ENCODE data around the gene C3.
A peak's percentile ranks its signal among the peaks of the same experiment; 100 is the strongest.

The C3 gene

DNA sequence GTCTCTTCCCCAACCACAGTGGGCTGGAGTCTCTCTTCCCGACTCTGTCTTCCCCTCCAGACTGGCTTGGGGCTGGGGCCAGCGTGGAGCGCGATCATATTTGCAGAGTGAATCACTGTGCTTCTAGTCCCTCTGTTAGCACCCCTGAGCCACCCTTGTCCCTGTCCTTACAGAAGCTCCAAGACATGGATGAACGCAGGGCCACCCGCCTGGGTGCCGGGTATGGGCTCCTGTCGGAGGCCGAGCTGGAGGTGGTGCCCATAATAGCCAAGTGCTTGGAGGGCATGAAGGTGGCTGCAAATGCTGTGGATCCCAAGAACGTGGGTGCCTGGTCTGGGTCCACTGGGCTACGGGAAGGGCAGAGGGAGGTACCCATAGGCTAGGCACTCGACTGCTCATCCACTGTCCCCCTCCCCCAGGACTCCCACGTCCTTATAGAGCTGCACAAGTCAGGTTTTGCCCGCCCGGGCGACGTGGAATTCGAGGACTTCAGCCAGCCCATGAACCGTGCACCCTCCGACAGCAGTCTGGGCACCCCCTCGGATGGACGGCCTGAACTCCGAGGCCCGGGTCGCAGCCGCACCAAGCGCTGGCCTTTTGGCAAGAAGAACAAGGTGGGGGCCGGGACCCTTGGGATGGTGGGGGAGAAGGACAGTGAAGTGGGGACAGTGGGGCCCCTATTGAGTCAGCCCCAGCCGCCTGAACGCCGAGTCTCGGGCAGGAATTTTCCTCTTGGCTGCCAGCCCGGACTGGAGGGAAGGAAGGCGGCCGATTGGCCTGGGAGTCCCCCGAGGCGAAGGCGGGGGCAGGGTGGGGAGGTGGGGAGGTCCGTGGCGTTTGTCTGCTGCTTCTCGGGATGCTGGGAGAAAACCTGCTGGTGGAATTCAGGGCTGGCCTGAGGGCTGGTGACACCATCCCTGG, 24.2 kb upstream of the C3 start:
- no peak for DNase-seq (ENCODE audit: low read depth)

DNA sequence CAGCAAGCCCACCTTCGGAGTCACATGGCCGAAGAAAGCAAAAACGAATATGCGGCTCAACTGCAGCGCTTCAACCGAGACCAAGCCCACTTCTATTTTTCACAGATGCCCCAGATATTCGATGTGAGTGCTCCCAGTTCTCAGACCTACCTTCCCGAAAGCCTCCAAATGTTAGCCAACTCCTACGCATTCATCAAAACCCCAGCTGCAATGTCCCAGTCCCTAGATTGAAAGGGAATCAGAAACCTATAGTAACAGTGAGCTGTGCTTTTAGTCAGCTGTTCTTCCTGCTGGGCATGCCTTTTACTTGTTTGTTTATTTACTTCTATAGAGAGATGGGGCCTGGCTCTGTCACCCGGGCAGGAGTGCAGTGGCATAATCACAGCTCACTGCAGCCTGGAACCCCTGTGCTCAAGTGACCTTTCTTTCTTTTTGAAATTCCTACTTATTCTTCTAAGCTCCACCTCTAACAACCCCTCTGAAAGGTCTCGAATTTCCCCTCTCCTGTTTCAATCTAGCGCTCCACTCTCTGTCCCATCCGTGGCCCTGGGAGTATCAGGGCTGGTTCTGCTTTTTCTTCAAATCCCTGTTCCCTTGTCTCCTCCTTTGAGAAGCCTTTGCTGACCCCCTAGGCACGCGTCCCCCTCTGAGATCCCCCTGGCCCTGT, 23.4 kb upstream of the C3 start:
- DNase-seq (ENCODE audit: low read depth): no peak

DNA sequence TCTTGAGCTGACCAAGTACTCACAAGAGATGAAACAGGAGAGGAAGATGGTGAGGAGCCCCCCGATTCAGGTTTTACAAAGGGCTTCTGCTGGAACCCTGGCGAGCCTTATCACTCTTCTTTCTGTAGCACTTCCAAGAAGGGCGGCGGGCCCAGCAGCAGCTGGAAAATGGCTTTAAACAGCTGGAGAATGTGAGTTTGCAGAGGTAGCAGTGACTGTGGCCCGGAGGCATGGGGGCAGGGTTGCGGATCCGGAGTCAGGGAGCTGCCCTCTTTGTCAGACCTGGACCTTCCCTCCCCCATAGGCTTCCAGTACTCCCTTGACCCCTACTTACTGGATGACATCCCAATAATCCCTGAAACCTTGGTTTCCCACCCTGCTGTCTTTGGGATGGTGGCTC, 22.6 kb upstream of the C3 start:
- no peak for DNase-seq (ENCODE audit: low read depth)

DNA sequence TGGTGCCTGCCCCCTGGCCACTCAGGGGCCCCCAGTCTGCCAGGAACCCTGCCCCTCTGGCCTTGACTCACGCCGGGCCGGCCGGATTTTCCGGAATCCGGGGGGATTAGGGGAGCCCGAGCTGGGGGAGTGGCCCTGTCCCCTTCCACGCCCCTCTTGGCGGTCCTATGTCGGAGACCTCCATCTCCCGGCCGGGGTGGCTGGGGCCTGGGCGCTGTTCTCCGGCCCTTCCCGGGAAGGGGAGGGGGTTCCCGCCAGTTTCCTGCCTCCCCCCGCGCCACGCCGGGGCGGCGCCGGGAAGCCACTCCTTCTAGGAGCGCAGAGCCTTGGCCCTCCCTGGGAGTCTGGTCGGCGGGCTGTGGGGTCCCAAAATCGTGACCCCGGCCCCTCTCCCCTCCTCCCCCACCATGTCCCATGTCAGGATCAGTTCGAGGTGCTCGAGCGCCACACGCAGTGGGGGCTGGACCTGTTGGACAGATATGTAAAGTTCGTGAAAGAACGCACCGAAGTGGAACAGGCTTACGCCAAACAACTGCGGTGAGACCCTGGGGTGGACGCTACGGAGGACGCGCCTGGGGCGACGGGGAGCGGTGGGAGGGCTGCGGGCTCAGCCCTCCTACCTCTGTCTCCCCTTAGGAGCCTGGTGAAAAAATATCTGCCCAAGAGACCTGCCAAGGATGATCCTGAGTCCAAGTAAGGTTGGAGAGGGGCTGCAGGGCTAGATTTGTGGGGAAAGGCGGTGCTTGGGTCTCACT, 20.3 kb upstream of the C3 start:
- no peak for DNase-seq (ENCODE audit: low read depth)

DNA sequence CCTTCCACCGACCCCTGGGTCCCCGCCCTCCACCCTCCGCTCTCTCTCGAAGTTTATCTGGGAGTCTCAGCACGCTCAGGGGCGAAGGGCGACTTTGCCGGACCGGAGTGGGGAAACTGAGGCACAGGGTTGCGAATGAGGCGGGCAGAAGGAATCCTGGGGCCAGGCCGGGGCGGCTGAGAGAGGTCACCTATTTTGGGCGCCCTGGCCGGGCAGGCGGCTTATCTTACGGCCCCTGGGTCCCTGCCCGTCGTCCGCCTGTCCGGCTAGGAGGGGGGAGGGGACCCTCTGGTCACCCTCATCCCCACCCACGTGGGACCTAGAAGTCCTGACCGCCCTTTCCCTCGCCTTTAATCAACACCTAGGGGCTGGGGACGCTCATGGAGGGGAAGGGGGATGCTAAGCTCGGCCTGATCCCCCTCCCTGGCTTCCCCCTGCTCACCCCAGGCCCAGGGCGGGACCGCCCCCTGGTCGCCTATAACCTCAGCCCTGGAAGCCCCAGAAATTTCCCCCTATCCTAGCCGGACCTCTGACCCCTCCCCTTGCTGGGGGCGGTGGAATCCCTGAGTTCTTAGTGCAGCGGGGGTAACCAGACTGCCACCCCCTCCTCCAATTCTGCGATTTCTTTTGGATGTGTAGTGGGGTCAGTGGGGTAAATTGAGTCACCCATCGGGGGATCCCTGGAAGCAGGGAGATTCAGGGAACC, 19.6 kb upstream of the C3 start:
- DNase-seq (ENCODE audit: low read depth): no peak

- DNase-seq (ENCODE audit: low read depth): no peak
Measured at GRCh38 chr19:6739390-6739882, 19.0 kb upstream of the C3 start, which contains the start of gene TRIP10. TRIP10 (plus strand) TSS chr19:6739680; CDS start chr19:6739762, 82 bp downstream.

DNA sequence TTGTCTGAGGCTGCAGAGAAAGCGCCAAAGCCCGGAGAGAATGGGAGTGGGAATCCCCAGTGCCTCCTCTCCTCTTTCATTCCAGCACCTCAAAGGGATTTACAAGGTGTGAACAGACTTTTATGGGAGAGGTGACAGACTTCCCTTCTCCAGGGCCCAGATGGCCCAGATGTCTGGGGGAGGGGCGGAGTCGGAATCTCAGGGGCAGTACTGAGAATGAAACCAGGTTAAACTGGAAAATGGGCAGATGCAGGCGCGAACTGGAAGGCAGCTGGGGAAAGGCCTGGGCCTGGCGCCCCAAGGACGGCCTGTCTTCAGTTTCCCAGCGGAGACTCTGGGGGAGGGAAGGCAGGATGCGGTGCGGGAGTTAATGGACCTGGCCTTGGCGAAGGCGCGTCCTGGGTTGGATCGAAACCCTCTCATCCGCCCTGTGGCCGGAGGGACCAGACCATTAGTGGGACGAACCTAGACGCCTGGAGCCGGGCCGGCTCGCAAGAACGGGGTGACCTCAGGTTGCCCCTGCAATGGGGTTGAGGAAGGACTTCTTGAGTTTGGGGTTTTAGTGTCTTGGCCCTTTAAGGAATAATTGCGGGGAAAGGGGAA, 18.4 kb upstream of the C3 start:
- DNase-seq (ENCODE audit: low read depth): no peak

- no peak for DNase-seq (ENCODE audit: low read depth)
Measured at GRCh38 chr19:6737873-6738786, 17.7 kb upstream of the C3 start.

GRCh38 chr19:6737284-6737872, 16.9 kb upstream of the C3 start, which contains the start of gene GPR108:
GPR108 (minus strand) TSS chr19:6737580; CDS start chr19:6737576, 4 bp downstream.
- peak; percentile 99 for DNase-seq (ENCODE audit: low read depth)

GRCh38 chr19:6736917-6737283, 16.4 kb upstream of the C3 start:
- no peak for DNase-seq (ENCODE audit: low read depth)

GRCh38 chr19:6736169-6736916, 15.9 kb upstream of the C3 start:
- DNase-seq (ENCODE audit: low read depth): no peak

DNA sequence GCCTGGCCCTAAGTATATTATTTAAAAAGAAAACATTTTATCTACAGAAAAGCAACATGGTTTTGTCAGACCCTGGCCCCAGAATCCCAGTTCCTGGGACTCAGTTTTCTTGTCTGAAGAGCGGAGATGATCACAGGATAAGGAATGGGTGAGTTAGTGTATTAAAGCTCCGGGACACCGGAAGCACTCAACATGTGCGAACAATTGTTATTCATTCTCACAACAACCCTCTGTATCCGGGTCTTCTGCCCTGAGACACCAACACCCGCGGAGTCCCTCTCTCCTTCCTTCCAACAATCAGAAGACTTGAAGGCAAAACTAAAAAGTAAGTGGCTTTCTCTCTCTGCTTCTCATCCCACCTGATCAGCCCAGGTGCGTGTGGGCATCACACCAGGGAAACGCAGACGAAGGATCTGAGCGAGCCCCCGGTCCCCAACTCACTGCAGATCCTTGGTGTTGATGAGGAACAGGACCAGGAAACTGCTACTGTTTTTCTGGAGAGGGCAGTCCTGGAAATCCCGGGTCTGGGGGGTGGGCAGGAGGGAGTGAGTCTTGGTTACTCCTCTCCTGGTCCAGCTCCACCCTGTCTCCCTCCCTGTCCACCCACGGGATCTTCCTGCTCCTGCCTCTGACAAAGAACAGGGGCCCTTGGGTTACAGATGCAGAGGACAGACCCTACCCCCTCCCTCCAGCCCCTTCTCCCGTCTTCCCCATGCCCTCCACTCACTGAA, 14.9 kb upstream of the C3 start:
- DNase-seq (ENCODE audit: low read depth): no peak

GRCh38 chr19:6734096-6734696, 13.7 kb upstream of the C3 start:
- DNase-seq (ENCODE audit: low read depth): no peak

DNA sequence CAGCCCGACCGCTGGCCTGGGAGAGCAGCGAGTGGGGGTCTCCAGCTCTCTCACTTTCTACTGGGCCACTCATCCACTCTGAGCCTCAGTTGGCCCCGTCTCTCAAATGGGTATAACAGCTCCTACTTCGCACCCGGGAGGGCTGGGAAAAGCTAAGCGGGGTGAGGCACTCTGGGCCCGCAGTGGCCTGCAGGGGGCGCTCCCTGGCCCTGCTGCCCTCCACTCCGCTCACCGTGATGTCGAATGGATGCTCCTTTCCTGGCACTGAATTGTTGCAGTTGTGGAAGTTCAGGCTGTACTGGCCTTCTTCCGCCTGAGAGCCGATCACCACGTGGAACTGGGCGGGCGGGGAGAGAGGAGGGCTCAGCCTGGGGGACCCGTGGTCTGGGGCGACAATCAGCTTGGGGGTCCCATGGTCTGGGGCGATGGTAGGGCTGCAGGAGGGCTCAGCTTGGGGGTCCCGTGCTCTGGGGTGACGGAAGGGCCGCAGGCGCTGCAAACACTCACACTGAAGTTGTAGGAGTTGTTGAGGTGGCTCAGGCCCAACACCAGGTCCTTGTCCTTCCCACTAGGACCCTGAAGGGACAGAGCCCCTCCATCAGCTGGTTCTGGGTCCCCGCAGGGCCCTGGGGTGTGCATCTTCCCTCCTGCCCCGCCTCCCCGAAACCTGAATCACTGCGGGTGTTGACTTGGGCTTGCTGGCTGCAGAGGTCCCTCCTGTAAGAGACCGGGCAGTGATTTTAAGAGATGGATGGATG, 13.1 kb upstream of the C3 start:
- DNase-seq (ENCODE audit: low read depth): no peak

GRCh38 chr19:6732803-6733337, 12.4 kb upstream of the C3 start:
- no peak for DNase-seq (ENCODE audit: low read depth)

- DNase-seq (ENCODE audit: low read depth): no peak
Measured at GRCh38 chr19:6731822-6732221, 11.4 kb upstream of the C3 start.
